IMR-90 (cell line): Measurements from ENCODE around the gene CHGA. TPM values are rescaled to one million over a fixed set of nuclear protein-coding genes. Genes with fewer than 3 reads are reported as not detected.
A peak's percentile ranks its signal among the peaks of the same experiment; 100 is the strongest.

Experiments
- ATAC-seq: fragments of 200-7000 bp; cut with Tn5 transposase; 2 replicates; pipeline ENCODE4 v1.9.1; 2020; ENCODE audit warnings: low read depth, mild to moderate bottlenecking, moderate library complexity
- BruUV-seq: library from RNA; stranded (reverse); fragments of 400-500 nt; replicated peaks from 2 replicates; lab custom pipeline; 2021; lab: Mats Ljungman, UMichigan
- CTCF ChIA-PET: fragments of 300-600 bp; formaldehyde crosslinking; extraction: SDS; loops from one replicate; lab custom pipeline; 2021; ENCODE audit warnings: antibody characterized with exemption; lab: Yijun Ruan, JAX
- POLR2A ChIA-PET: fragments of 300-600 bp; sonication (Branson Sonifier 250); formaldehyde crosslinking; loops from one replicate; lab custom pipeline; 2022; ENCODE audit warnings: antibody characterized with exemption; ENCODE audit not compliant: unreplicated experiment; lab: Charles Lee
- DNase-seq: peaks from one replicate; pipeline ENCODE4 v3.0.0; 2013
- H2AFZ ChIP-seq: replicated peaks from 2 replicates; pipeline ENCODE3; 2013; ENCODE audit warnings: low read length, mild to moderate bottlenecking; ENCODE audit not compliant: poor library complexity
- H2AK5ac ChIP-seq: 2 replicates; pipeline ENCODE4 v1.6.1; 2013; ENCODE audit warnings: low read depth, low read length, inconsistent platforms
- H2AK9ac ChIP-seq: replicated peaks from 2 replicates; pipeline ENCODE3; 2013; ENCODE audit warnings: mild to moderate bottlenecking, low read depth, low read length, moderate library complexity; ENCODE audit not compliant: poor library complexity
- H2BK120ac ChIP-seq: 2 replicates; pipeline ENCODE4 v1.6.1; 2013; ENCODE audit warnings: low read depth, low read length, inconsistent platforms
- H2BK15ac ChIP-seq: 3 replicates; pipeline ENCODE4 v1.6.1; 2013; ENCODE audit warnings: low read depth, low read length, inconsistent platforms
- H2BK20ac ChIP-seq: 2 replicates; pipeline ENCODE4 v1.6.1; 2013; ENCODE audit warnings: low read depth, mild to moderate bottlenecking, inconsistent platforms, low read length, moderate library complexity
- H2BK5ac ChIP-seq: 2 replicates; pipeline ENCODE4 v1.6.1; 2013; ENCODE audit warnings: mild to moderate bottlenecking, low read depth, low read length, inconsistent platforms; ENCODE audit not compliant: poor library complexity, severe bottlenecking
- H3K14ac ChIP-seq: replicated peaks from 2 replicates; pipeline ENCODE4 v1.6.1; 2013; ENCODE audit warnings: low read depth, low read length, inconsistent platforms
- H3K18ac ChIP-seq: 2 replicates; pipeline ENCODE4 v1.6.1; 2013; ENCODE audit warnings: low read depth, low read length, control low read depth
- H3K23ac ChIP-seq: 2 replicates; pipeline ENCODE4 v1.6.1; 2013; ENCODE audit warnings: low read depth, low read length, inconsistent platforms
- H3K27ac ChIP-seq: 2 replicates; pipeline ENCODE4 v1.5.1; 2013; ENCODE audit warnings: mild to moderate bottlenecking, control low read depth, low read length; ENCODE audit not compliant: insufficient read depth
- H3K27me3 ChIP-seq: 2 replicates; pipeline ENCODE4 v1.6.1; 2013; ENCODE audit warnings: low read length; ENCODE audit not compliant: control insufficient read depth, insufficient read depth
- H3K36me3 ChIP-seq: 2 replicates; pipeline ENCODE4 v1.6.1; 2013; ENCODE audit warnings: low read length, mixed read lengths; ENCODE audit not compliant: control insufficient read depth, insufficient read depth
- H3K4ac ChIP-seq: 2 replicates; pipeline ENCODE4 v1.6.1; 2013; ENCODE audit warnings: low read depth, low read length, inconsistent platforms
- H3K4me1 ChIP-seq: 2 replicates; pipeline ENCODE4 v1.6.1; 2013; ENCODE audit warnings: low read length, mixed read lengths; ENCODE audit not compliant: control insufficient read depth, insufficient read depth
- H3K4me2 ChIP-seq: 2 replicates; pipeline ENCODE4 v1.6.1; 2013; ENCODE audit warnings: low read depth, mild to moderate bottlenecking, control low read depth, low read length, moderate library complexity
- H3K4me3 ChIP-seq: 2 replicates; pipeline ENCODE4 v1.5.1; 2013; ENCODE audit warnings: low read depth, mild to moderate bottlenecking, control low read depth, low read length, moderate library complexity; ENCODE audit not compliant: insufficient read depth
- H3K56ac ChIP-seq: 2 replicates; pipeline ENCODE4 v1.6.1; 2013; ENCODE audit warnings: low read length, inconsistent platforms; ENCODE audit not compliant: insufficient read depth; ENCODE audit errors: extremely low read depth
- H3K79me1 ChIP-seq, 2 experiments: 2 replicates each; pipeline ENCODE4 v1.6.1; 2013; ENCODE audit warnings: low read length in 2 of 2, inconsistent platforms in 1 of 2, low read depth in 1 of 2
- H3K9ac ChIP-seq: 2 replicates; pipeline ENCODE4 v1.6.1; 2013; ENCODE audit warnings: low read depth, low read length, control low read depth
- H3K9me1 ChIP-seq: 2 replicates; pipeline ENCODE4 v1.6.1; 2013; ENCODE audit warnings: low read length, inconsistent platforms; ENCODE audit not compliant: insufficient read depth
- H3K9me3 ChIP-seq: 2 replicates; pipeline ENCODE4 v1.6.1; 2013; ENCODE audit warnings: low read length; ENCODE audit not compliant: control insufficient read depth, insufficient read depth
- H4K20me1 ChIP-seq: 2 replicates; pipeline ENCODE4 v1.6.1; 2013; ENCODE audit warnings: low read length, inconsistent platforms; ENCODE audit not compliant: insufficient read depth
- H4K5ac ChIP-seq: 2 replicates; pipeline ENCODE4 v1.6.1; 2013; ENCODE audit warnings: mild to moderate bottlenecking, low read depth, low read length, control low read depth
- H4K8ac ChIP-seq, 2 experiments: 2 replicates each; pipeline ENCODE4 v1.6.1; 2013; ENCODE audit warnings: low read depth in 2 of 2, low read length in 2 of 2, control low read depth in 1 of 2, inconsistent platforms in 1 of 2
- H4K91ac ChIP-seq: 2 replicates; pipeline ENCODE4 v1.6.1; 2013; ENCODE audit warnings: low read depth, low read length, inconsistent platforms; ENCODE audit not compliant: insufficient read depth
- BHLHE40 ChIP-seq: fragments of 150-350 bp; IDR thresholded peaks from 2 replicates; pipeline ENCODE4 v1.6.1; 2016; ENCODE audit warnings: mild to moderate bottlenecking, low read depth, low read length
- CEBPB ChIP-seq: IDR thresholded peaks from 2 replicates; pipeline ENCODE4 v1.6.1; 2012; ENCODE audit warnings: low read depth, low read length, improper control_type of control experiment
- CHD1 ChIP-seq: IDR thresholded peaks from 2 replicates; pipeline ENCODE4 v1.6.1; 2012; ENCODE audit warnings: low read depth, low read length, improper control_type of control experiment
- FOS ChIP-seq: fragments of 150-350 bp; IDR thresholded peaks from 2 replicates; pipeline ENCODE4 v1.6.1; 2016; ENCODE audit warnings: low read depth, low read length
- MAFK ChIP-seq: IDR thresholded peaks from 2 replicates; pipeline ENCODE4 v1.6.1; 2012; ENCODE audit warnings: low read depth, low read length, improper control_type of control experiment
- MAZ ChIP-seq: IDR thresholded peaks from 2 replicates; pipeline ENCODE4 v1.6.1; 2012; ENCODE audit warnings: low read depth, mild to moderate bottlenecking, low read length, improper control_type of control experiment, moderate library complexity, borderline replicate concordance
- MXI1 ChIP-seq: IDR thresholded peaks from 2 replicates; pipeline ENCODE4 v1.6.1; 2012; ENCODE audit warnings: low read depth, mild to moderate bottlenecking, low read length, moderate library complexity, borderline replicate concordance
- NFE2L2 ChIP-seq: fragments of 150-350 bp; IDR thresholded peaks from 2 replicates; pipeline ENCODE4 v1.6.1; 2016; ENCODE audit warnings: low read depth, mild to moderate bottlenecking, low read length
- POLR2A ChIP-seq: IDR thresholded peaks from 2 replicates; pipeline ENCODE4 v1.6.1; 2012; ENCODE audit warnings: mild to moderate bottlenecking, low read depth, low read length
- RAD21 ChIP-seq: IDR thresholded peaks from 2 replicates; pipeline ENCODE4 v1.6.1; 2012; ENCODE audit warnings: low read length, improper control_type of control experiment
- RCOR1 ChIP-seq: IDR thresholded peaks from 2 replicates; pipeline ENCODE4 v1.6.1; 2012; ENCODE audit warnings: mild to moderate bottlenecking, low read length, improper control_type of control experiment; ENCODE audit not compliant: insufficient replicate concordance
- RFX5 ChIP-seq: IDR thresholded peaks from 2 replicates; pipeline ENCODE4 v1.8.0; 2012; ENCODE audit warnings: low read depth, mild to moderate bottlenecking, low read length, moderate library complexity
- SMC3 ChIP-seq: fragments of 150-350 bp; IDR thresholded peaks from 2 replicates; pipeline ENCODE4 v1.6.1; 2016; ENCODE audit warnings: low read depth, mild to moderate bottlenecking, antibody characterized with exemption, low read length, moderate library complexity
- WGBS, 2 experiments: methylation state at CpG; one replicate each; pipeline versions ENCODE4 v1.1.5 to v1.1.7; 2013; ENCODE audit warnings: missing lambda C conversion rate in 2 of 2; ENCODE audit not compliant: insufficient read length in 1 of 2; ENCODE audit errors: extremely low coverage in 2 of 2; 5-methylcytosine and 5-hydroxymethylcytosine counted together
- dilution Hi-C: fragments of 300-500 bp; cut with HindIII; formaldehyde crosslinking; loops from one replicate; pipeline ENCODE4 v1.14.3; 2018; ENCODE audit warnings: low sequenced_read_pairs; ENCODE audit not compliant: unreplicated experiment
- in situ Hi-C: fragments of 300-500 bp; cut with MboI; formaldehyde crosslinking; loops from 3 replicates; pipeline ENCODE4 v1.14.3; 2019; ENCODE audit warnings: low sequenced_read_pairs, inconsistent platforms, mixed read lengths
- intact Hi-C: fragments of 100-400 bp; cut with micrococcal nuclease; formaldehyde crosslinking; loops from 2 replicates; pipeline ENCODE4 v1.10.0; 2022
- polyA plus RNA-seq, 3 experiments: library from polyadenylated mRNA; depleted of rRNA; stranded (reverse); fragments of >200 nt; gene quantifications; 2 replicates each; pipeline ENCODE4 v1.2.3, GENCODE V29; 2012; ENCODE audit warnings: low replicate concordance in 1 of 3
- total RNA-seq: library from RNA; depleted of rRNA; stranded (reverse); fragments of >200 nt; gene quantifications from 2 replicates; pipeline ENCODE4 v1.2.3, GENCODE V29; 2012
- TF ChIP-seq, protein P1 (sequence below): fragments of 150-350 bp; IDR thresholded peaks from 2 replicates; pipeline ENCODE4 v1.6.1; 2017; ENCODE audit warnings: mild to moderate bottlenecking, antibody characterized with exemption, low read length, low read depth
- TF ChIP-seq, protein P2 (sequence below): fragments of 150-350 bp; IDR thresholded peaks from 2 replicates; pipeline ENCODE4 v1.6.1; 2016; ENCODE audit warnings: low read depth, mild to moderate bottlenecking, low read length, moderate library complexity, borderline replicate concordance
- TF ChIP-seq, protein P3 (sequence below): conservative IDR thresholded peaks from 2 replicates; pipeline ENCODE4 v1.5.1; 2012; ENCODE audit warnings: mild to moderate bottlenecking, low read depth, low read length, improper control_type of control experiment

CHGA gene
- total and polyA plus RNA-seq, 2 of the 4 experiments (the other 2 are of a cell fraction): not detected

DNA sequence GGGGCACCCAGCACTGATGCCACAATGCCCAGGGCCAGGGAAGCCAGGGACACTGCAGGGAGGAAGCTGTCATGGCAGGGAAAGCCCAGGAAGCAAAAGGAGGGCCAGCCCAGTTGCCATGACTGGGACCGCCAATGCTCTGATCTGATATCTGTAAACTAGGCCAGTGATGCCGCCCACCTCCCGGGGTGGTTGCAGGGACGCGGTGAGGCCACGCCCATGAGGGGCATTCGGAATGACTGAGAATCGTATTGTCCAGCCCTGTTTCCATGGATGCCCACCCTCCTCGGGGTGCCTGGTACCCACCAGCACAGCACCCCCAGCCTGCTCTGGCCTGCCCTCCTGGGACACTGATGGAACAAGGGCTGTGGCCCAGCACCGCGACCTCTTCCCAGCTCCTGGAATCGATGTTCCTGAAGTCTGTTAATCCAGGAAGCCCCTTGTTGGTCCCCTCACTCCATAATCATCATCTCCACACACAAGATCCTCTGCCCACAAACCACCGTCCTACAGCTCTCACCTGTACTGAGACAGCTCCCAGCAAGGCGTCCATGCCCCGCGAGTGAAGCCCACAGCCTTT is 48.7 kb downstream of the CHGA start:
- Histone ChIP-seq H3K27ac (no peak overlapping the region), H2AK9ac (no peak overlapping the region), H2AK5ac (no peak overlapping the region), H3K4me3 (no peak overlapping the region), H2BK20ac (no peak overlapping the region), H3K36me3 (no peaks in the 10 kb centered on the region), H3K9me3 (peaks cover 5% of the 10 kb centered on the region; the same call in 1 of the 2 replicates), H3K9me1 (no peaks in the 10 kb centered on the region), H3K23ac (no peak overlapping the region), H2AFZ (peak overlapping the region; percentile 27), H4K20me1 (no peaks in the 10 kb centered on the region), H3K4me1 (no peaks in the 10 kb centered on the region; the same call in 1 of the 2 replicates), H2BK15ac (no peak overlapping the region), H3K9ac (no peak overlapping the region), H3K56ac (no peak overlapping the region), H3K4ac (no peak overlapping the region), H4K5ac (no peak overlapping the region), H4K91ac (no peak overlapping the region), H3K14ac (no peak overlapping the region), H3K18ac (no peak overlapping the region), H2BK120ac (no peak overlapping the region), H3K79me1 (no peaks in the 10 kb centered on the region), H4K8ac (no peak overlapping the region), H2BK5ac (no peak overlapping the region), H3K4me2 (no peak overlapping the region), H3K27me3 (peaks cover 2% of the 10 kb centered on the region; the same call in 1 of the 2 replicates)
- ChIA-PET POLR2A (no interaction called here), CTCF (no interaction called here)
- TF ChIP-seq MAFK (no peak), RCOR1 (no peak), RAD21 (no peak), CEBPB (no peak), MAZ (no peak), NFE2L2 (no peak), BHLHE40 (no peak), CHD1 (no peak), RFX5 (no peak), SMC3 (no peak), MXI1 (no peak), FOS (no peak), POLR2A (no peak)
- TF ChIP-seq, protein P1, sequence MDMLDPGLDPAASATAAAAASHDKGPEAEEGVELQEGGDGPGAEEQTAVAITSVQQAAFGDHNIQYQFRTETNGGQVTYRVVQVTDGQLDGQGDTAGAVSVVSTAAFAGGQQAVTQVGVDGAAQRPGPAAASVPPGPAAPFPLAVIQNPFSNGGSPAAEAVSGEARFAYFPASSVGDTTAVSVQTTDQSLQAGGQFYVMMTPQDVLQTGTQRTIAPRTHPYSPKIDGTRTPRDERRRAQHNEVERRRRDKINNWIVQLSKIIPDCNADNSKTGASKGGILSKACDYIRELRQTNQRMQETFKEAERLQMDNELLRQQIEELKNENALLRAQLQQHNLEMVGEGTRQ: no peak
- TF ChIP-seq, protein P2, sequence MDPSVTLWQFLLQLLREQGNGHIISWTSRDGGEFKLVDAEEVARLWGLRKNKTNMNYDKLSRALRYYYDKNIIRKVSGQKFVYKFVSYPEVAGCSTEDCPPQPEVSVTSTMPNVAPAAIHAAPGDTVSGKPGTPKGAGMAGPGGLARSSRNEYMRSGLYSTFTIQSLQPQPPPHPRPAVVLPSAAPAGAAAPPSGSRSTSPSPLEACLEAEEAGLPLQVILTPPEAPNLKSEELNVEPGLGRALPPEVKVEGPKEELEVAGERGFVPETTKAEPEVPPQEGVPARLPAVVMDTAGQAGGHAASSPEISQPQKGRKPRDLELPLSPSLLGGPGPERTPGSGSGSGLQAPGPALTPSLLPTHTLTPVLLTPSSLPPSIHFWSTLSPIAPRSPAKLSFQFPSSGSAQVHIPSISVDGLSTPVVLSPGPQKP: no peak
- TF ChIP-seq, protein P3, sequence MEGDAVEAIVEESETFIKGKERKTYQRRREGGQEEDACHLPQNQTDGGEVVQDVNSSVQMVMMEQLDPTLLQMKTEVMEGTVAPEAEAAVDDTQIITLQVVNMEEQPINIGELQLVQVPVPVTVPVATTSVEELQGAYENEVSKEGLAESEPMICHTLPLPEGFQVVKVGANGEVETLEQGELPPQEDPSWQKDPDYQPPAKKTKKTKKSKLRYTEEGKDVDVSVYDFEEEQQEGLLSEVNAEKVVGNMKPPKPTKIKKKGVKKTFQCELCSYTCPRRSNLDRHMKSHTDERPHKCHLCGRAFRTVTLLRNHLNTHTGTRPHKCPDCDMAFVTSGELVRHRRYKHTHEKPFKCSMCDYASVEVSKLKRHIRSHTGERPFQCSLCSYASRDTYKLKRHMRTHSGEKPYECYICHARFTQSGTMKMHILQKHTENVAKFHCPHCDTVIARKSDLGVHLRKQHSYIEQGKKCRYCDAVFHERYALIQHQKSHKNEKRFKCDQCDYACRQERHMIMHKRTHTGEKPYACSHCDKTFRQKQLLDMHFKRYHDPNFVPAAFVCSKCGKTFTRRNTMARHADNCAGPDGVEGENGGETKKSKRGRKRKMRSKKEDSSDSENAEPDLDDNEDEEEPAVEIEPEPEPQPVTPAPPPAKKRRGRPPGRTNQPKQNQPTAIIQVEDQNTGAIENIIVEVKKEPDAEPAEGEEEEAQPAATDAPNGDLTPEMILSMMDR: no peak
- ATAC-seq: no peak
- in situ Hi-C loops (no loop called here), dilution Hi-C loops (no loop called here), intact Hi-C loops (no loop called here)
- no peak for DNase-seq
- WGBS, 2 experiments: 97% methylated on average over 10 of the region's 16 CpGs; no CpG with 5 or more reads in 1 of the 2 experiments
- no TSS peak for BruUV-seq
